ENCODE data around the gene ENAH.
"Not testable (repeated sequence)": the region's sequence is repeated elsewhere in the genome, so short reads cannot be mapped to it uniquely, and the experiment has no call there.

The ENAH gene

DNA sequence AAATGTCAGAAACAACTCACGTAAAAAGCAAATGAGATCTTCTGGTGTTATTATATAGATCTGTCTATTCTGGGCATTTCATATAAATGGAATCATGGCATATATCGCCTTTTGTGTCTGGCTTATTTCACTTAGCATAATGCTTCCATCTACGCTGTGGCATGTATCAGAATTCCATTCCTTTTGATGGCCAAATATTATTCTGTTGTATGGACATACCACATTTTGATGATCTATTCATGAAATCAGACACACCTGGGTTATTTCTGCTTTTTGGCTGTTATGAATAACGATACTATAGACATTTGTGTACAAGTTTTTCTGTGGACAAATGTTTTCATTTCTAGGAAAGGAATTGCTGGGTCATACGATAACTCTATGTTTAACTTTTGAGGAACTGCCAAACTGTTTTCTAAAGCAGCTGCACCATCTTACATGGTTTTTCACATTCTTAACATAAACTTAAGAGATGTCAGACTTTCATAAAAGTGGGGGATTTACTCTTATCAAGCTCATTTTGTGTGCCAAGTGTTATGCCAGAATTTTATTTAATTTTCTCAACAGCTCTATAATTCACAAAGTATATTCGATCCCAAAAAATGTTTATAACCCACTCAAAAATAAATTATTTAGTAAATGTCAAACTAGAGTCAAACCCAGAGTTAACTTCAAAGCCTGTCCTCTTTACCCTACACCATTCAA is 7.6 kb downstream of the ENAH start:
- DNase-seq (ENCODE audit: low read depth in 3 of 3), result no peak

DNA sequence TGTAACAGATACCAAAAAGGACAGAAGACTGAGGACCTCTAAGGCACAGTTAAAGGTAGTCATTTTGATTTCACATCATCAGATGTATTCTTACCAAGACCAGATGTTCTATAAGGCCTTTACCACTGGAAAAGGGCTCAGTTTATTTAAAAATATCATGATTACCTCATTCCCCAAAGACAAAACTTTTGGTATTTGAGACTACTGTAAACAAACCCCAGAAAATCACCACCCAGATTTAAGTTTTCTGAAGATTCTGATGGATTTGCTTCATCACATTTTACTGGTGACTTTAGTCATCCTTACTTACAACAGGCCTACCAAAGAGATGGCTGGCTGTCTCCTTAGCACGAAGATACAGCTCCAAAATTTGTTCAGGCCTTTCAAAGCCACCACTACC is 8.3 kb downstream of the ENAH start:
- no peak for DNase-seq (ENCODE audit: low read depth in 3 of 3)

GRCh38 chr1:225642177-225642576 is 10.7 kb downstream of the ENAH start:
- no peak for DNase-seq (ENCODE audit: low read depth in 3 of 3)

DNA sequence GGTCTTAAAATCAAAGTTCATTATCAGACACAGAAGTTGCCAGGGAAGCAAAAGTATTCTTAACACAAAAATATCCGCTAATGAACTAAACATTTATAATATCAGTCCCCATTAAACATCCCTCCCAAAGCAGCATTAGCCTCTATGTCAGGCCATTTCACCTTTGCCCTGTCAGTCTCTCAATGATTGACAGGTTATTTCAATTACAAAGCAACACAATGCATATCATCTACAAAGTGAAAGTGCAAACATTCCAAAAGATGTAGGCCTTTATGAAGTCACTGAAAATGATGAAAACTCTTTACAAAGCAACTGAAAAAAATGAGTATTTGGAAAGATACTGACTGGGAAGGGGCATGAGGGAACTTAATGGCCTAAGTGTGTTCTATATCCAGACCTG is 14.1 kb downstream of the ENAH start:
- DNase-seq (ENCODE audit: low read depth in 3 of 3), result no peak

DNA sequence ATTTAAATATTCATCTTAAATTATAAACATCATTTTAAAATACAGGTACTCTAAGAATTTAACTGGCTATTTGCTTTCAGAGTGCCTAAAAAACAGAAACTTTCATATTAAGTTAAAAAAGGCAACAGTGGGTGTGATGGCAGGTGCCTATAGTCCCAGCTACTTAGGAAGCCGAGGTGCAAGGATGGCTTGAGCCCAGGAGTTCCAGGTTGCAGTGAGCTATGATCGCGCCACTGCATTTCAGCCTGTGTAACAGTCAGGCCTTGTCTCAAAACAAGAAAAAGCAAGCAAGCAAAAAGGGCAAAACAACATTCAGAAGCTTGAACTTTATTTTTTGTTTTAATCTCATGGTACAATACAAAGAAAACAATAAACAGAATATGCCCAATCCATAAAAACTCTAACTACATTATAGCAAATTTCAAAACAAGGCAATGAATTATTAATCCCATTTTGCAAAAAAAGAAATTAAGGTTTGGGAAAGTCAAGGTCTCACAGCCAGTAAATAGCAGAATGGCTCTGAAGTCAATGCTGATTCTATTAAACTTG is 15.2 kb downstream of the ENAH start:
- no peak for DNase-seq (ENCODE audit: low read depth in 3 of 3)

DNA sequence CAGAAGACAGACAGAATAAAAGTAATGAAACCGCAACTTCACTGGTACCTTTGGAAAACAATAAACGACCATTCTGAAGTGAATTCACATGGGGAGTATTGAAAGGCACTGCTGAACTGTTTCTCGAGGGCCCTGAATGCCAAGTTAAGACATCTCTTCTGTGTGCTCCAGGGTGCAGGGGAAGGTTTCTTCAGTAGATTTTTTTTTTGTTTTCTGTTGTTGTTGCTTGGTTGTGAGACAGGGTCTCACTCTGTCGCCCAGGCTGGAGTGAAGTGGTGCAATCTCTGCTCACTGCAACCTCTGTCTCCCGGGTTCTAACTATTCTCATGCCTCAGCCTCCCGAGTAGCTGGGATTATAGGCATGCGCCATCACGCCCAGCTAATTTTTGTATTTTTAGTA is 15.9 kb downstream of the ENAH start:
- DNase-seq (ENCODE audit: low read depth in 3 of 3), result not testable (repeated sequence)

GRCh38 chr1:225635649-225636048 is 17.3 kb downstream of the ENAH start:
- no peak for DNase-seq (ENCODE audit: low read depth in 3 of 3)

GRCh38 chr1:225632836-225633235 is 20.1 kb downstream of the ENAH start:
- DNase-seq (ENCODE audit: low read depth in 3 of 3), result not testable (repeated sequence)

DNA sequence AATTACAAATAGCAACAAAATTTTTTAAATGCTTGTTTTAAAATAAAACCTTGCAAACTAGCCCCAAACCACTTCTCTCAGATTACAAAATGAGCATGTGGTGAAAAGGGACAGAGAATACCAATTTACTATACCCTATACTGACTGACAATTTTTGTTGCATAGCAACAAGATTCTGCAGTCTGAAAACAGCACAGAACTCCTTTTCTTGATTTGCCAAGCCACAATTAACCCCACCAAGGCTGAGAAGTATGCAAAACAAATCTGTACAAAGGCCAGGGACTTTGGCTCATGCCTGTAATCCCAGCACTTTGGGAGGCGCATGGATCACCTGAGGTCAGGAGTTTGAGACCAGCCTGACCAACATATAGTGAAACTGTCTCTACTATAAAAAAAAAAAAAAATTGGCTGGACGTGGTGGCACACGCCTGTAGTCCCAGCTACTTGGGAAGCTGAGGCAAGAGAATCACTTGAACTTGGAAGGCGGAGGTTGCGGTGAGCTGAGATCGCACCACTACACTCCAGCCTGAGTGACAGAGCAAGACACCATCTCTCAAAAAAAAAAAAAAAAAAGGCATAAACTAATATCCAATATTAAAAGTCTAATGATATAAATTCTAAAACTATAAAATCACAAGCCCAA is 21.8 kb downstream of the ENAH start:
- no peak for DNase-seq (ENCODE audit: low read depth in 3 of 3)

DNA sequence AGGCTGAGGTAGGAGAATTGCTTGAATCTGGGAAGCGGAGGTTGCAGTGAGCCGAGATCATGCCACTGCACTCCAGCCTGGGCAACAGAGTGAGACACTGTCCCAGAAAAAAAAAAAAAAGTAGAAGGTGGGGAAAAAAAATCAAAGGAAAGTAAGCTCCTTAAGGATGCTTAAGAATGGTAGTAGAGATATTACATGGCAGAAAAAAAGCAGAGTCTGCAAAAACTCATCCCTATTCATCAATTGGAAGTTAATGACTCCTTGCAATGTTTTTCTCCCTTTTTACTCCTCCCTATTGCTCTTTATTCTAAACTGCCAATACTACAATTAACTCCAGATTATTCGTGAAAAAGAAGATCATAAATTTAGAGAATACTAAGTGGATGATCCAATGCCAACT is 23.4 kb downstream of the ENAH start:
- no peak for DNase-seq (ENCODE audit: low read depth in 3 of 3)

DNA sequence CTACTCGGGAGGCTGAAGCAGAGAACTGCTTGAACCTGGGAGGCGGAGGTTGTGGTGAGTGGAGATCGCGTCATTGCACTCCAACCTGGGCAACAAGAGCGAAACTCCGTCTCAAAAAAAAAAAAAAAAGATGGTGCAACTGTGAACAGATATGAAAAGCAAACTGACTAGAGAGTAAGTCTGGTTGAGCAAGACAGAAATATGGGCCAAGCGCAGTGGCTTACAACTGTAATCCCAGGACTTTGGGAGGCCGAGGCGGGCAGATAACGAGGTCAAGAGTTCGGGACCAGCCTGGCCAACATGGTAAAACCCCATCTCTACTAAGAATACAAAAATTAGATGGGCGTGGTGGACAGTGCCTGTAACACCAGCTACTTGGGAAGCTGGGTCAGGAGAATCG is 24.1 kb downstream of the ENAH start:
- DNase-seq (ENCODE audit: low read depth in 3 of 3), result not testable (repeated sequence)

DNA sequence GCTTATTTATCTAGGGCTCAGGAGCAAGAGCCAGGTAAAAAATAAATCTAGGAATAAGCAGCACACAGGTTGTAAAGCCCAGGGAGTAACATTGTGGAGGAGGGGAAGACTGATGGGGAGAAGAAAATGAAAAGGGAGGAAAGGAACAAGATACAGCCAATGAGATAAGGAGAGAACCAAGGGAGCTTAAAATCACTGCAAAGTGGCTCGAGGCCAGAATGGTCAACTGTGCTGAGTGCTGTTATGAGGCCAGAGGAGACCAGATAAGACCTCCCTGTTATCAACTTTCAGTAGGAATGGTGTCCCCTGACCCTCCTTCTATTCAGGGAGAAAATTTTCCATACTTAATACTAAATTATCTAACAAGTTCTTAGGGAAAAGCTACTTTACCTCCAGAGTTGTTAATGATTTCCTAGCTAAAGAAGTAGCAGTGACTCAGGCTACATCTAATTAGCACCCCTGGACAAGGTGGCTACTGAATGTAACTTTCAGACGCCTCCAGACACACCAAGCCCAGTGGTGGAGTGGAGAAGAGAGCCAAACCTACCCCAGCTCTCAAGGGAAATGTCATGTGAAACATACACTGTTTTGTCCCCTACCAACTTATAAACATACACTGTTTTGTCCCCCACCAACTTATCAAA is 25.5 kb downstream of the ENAH start:
- DNase-seq (ENCODE audit: low read depth in 3 of 3), result no peak

- no peak for DNase-seq (ENCODE audit: low read depth in 3 of 3)
Observed at GRCh38 chr1:225626698-225627097, 26.2 kb downstream of the ENAH start.

DNA sequence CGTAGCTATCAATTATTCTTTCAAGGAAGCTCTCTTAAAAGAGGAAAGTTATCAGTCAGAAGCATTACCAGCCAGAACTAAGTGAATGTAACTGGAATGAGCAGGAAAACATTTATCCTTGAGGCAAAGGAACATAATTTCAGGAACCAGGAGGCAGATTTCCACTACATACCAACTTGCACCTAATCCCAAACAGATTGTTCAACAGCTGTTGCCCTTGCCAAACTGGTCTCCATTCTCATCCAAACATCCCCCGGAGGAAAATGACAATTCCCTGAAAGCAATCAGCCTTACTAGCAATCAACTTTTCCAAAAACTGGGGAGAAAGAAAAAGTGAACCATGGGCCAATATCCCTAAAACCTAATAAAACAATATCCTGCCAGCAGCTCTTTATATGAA is 35.0 kb downstream of the ENAH start:
- DNase-seq (ENCODE audit: low read depth in 3 of 3), result no peak

GRCh38 chr1:225617479-225617878 is 35.4 kb downstream of the ENAH start:
- no peak for DNase-seq (ENCODE audit: low read depth in 3 of 3)

DNA sequence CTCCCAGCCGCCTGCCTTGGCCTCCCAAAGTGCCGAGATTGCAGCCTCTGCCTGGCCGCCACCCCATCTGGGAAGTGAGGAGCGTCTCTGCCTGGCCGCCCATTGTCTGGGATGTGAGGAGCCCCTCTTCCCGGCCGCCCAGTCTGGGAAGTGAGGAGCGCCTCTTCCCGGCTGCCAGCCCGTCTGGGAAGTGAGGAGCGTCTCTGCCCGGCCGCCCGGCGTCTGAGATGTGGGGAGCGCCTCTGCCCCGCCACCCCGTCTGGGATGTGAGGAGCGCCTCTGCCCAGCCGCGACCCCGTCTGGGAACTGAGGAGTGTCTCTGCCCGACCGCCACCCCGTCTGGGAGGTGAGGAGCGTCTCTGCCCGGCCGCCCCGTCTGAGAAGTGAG is 37.5 kb downstream of the ENAH start:
- not testable (repeated sequence) for DNase-seq (ENCODE audit: low read depth in 3 of 3)

GRCh38 chr1:225613006-225613405 is 39.9 kb downstream of the ENAH start:
- no peak for DNase-seq (ENCODE audit: low read depth in 3 of 3)

GRCh38 chr1:225612287-225612686 is 40.6 kb downstream of the ENAH start:
- DNase-seq (ENCODE audit: low read depth in 3 of 3), result no peak

GRCh38 chr1:225611537-225612223 is 41.2 kb downstream of the ENAH start:
- no peak for DNase-seq (ENCODE audit: low read depth in 3 of 3)

GRCh38 chr1:225610539-225610938 is 42.4 kb downstream of the ENAH start:
- no peak for DNase-seq (ENCODE audit: low read depth in 3 of 3)

DNA sequence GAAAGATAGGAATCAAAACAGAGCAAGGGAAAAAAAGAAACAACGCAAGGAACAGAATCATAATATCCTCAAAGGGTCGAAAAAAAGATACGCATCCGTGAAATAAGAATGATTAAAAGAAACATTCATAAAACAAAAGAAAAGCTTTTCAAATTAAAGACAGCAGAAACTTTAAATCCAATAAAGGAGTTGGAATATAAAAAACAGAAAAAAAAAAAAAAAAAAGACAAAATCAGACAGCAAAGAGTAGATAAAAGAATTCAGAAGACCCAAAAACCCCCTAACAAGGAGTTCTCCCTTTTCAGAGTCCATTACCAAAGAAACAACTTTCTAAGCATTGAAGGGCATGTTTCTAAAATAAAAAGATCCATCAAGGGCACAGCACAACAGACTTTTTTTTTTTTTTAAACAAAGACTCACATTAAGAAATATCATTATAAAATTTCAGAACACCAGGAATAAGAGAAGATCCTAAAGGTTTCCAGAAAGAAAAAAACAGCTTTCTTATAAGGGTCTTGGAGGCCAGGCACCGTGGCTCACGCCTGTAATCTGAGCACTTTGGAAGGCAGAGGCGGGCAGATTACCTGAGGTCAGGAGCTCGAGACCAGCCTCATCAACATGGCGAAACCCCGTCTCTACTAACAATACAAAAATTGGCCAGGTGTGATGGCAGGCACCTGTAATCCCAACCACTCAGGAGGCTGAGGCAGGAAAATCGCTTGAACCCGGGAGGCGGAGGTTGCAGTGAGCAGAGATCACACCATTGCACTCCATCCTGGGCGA is 44.7 kb downstream of the ENAH start:
- no peak for DNase-seq (ENCODE audit: low read depth in 3 of 3)

GRCh38 chr1:225607355-225607754 is 45.6 kb downstream of the ENAH start:
- DNase-seq (ENCODE audit: low read depth in 3 of 3), result no peak
